ENCODE data around the gene SUPT3H. TPM values are rescaled to one million over a fixed set of nuclear protein-coding genes. Genes with fewer than 3 reads are reported as not detected.

The SUPT3H gene
- total RNA-seq, 1 donor from 2014 or later = 16.0 TPM

GRCh38 chr6:45126033-45126432, 251.7 kb downstream of the SUPT3H start:
- H3K4me1 Mint-ChIP-seq (ENCODE audit: low read depth, unreplicated experiment) = no peaks in the 10 kb centered on the region
- TF ChIP-seq CTCF (IDR thresholded peaks at IDR 0.05; ENCODE audit: partially characterized antibody, unreplicated experiment) = no peak
- no peak overlapping the region for H3K4me3 Mint-ChIP-seq (ENCODE audit: unreplicated experiment)

GRCh38 chr6:45123023-45123422, 254.7 kb downstream of the SUPT3H start:
- Mint-ChIP-seq H3K27ac (ENCODE audit: unreplicated experiment) (no peak overlapping the region), H3K9me3 (ENCODE audit: unreplicated experiment) (no peaks in the 10 kb centered on the region), H3K4me1 (ENCODE audit: low read depth, unreplicated experiment) (no peaks in the 10 kb centered on the region), H3K4me3 (ENCODE audit: unreplicated experiment) (no peak overlapping the region), H3K27me3 (ENCODE audit: unreplicated experiment) (no peaks in the 10 kb centered on the region), H3K36me3 (ENCODE audit: unreplicated experiment) (no peaks in the 10 kb centered on the region)
- DNase-seq = no peak
- TF ChIP-seq CTCF (IDR thresholded peaks at IDR 0.05; ENCODE audit: partially characterized antibody, unreplicated experiment) = no peak

More at GRCh38 chr6:45126033-45126432, 251.7 kb downstream of the SUPT3H start:
- no peaks in the 10 kb centered on the region for H3K36me3 Mint-ChIP-seq (ENCODE audit: unreplicated experiment)
- H3K27me3 Mint-ChIP-seq (ENCODE audit: unreplicated experiment) = no peaks in the 10 kb centered on the region
- no peak for DNase-seq
- H3K27ac Mint-ChIP-seq (ENCODE audit: unreplicated experiment) = no peak overlapping the region
- no peaks in the 10 kb centered on the region for H3K9me3 Mint-ChIP-seq (ENCODE audit: unreplicated experiment)

GRCh38 chr6:45118754-45119153, 259.0 kb downstream of the SUPT3H start:
- no peaks in the 10 kb centered on the region for H3K4me1 Mint-ChIP-seq (ENCODE audit: low read depth, unreplicated experiment)
- H3K9me3 Mint-ChIP-seq (ENCODE audit: unreplicated experiment) = no peaks in the 10 kb centered on the region
- no peak for DNase-seq
- no peak overlapping the region for H3K4me3 Mint-ChIP-seq (ENCODE audit: unreplicated experiment)
- H3K27ac Mint-ChIP-seq (ENCODE audit: unreplicated experiment) = no peak overlapping the region
- no peak for TF ChIP-seq CTCF (IDR thresholded peaks at IDR 0.05; ENCODE audit: partially characterized antibody, unreplicated experiment)
- no peaks in the 10 kb centered on the region for H3K36me3 Mint-ChIP-seq (ENCODE audit: unreplicated experiment)
- H3K27me3 Mint-ChIP-seq (ENCODE audit: unreplicated experiment) = no peaks in the 10 kb centered on the region

GRCh38 chr6:45116714-45117410, 260.9 kb downstream of the SUPT3H start:
- Mint-ChIP-seq H3K36me3 (ENCODE audit: unreplicated experiment) (no peaks in the 10 kb centered on the region), H3K9me3 (ENCODE audit: unreplicated experiment) (no peaks in the 10 kb centered on the region), H3K27me3 (ENCODE audit: unreplicated experiment) (no peaks in the 10 kb centered on the region), H3K4me3 (ENCODE audit: unreplicated experiment) (no peak overlapping the region), H3K4me1 (ENCODE audit: low read depth, unreplicated experiment) (no peaks in the 10 kb centered on the region), H3K27ac (ENCODE audit: unreplicated experiment) (no peak overlapping the region)
- no peak for TF ChIP-seq CTCF (IDR thresholded peaks at IDR 0.05; ENCODE audit: partially characterized antibody, unreplicated experiment)
- DNase-seq = no peak

GRCh38 chr6:45115696-45116095, 262.0 kb downstream of the SUPT3H start:
- no peaks in the 10 kb centered on the region for H3K27me3 Mint-ChIP-seq (ENCODE audit: unreplicated experiment)
- no peaks in the 10 kb centered on the region for H3K4me1 Mint-ChIP-seq (ENCODE audit: low read depth, unreplicated experiment)
- H3K9me3 Mint-ChIP-seq (ENCODE audit: unreplicated experiment) = no peaks in the 10 kb centered on the region
- H3K36me3 Mint-ChIP-seq (ENCODE audit: unreplicated experiment) = no peaks in the 10 kb centered on the region
- no peak for TF ChIP-seq CTCF (IDR thresholded peaks at IDR 0.05; ENCODE audit: partially characterized antibody, unreplicated experiment)
- no peak overlapping the region for H3K27ac Mint-ChIP-seq (ENCODE audit: unreplicated experiment)
- DNase-seq = no peak
- H3K4me3 Mint-ChIP-seq (ENCODE audit: unreplicated experiment) = no peak overlapping the region
